AG09319 (cell line): ENCODE measurements around the gene DHRS3.
A peak's percentile ranks its signal among the peaks of the same experiment; 100 is the strongest.

Experiments used
- DNase-seq: peaks from one replicate; pipeline ENCODE4 v3.0.0-alpha.2; 2010; ENCODE audit warnings: low read depth; ENCODE audit errors: extremely low read depth
- CTCF ChIP-seq: IDR thresholded peaks from 2 replicates; pipeline ENCODE4 v1.5.1; 2011; ENCODE audit warnings: low read depth, mild to moderate bottlenecking, inconsistent platforms, low read length, moderate library complexity

DHRS3 gene

GRCh38 chr1:12620488-12620865 lies 2.5 kb upstream of the DHRS3 start:
- TF ChIP-seq CTCF = no peak
- no peak for DNase-seq

GRCh38 chr1:12619792-12620487 lies 1.9 kb upstream of the DHRS3 start:
- peak; percentile 74 for DNase-seq
- TF ChIP-seq CTCF = peak; percentile 97

GRCh38 chr1:12618965-12619791 lies 1.2 kb upstream of the DHRS3 start:
- TF ChIP-seq CTCF = no peak
- DNase-seq = peak; percentile 68

- TF ChIP-seq CTCF = no peak
- no peak for DNase-seq
Observed at GRCh38 chr1:12618661-12618964, 603 bp upstream of the DHRS3 start.

GRCh38 chr1:12617511-12617900 lies 504 bp downstream of the DHRS3 start:
- no peak for TF ChIP-seq CTCF
- DNase-seq = no peak

GRCh38 chr1:12616709-12617373 lies 1.2 kb downstream of the DHRS3 start:
- TF ChIP-seq CTCF = no peak
- no peak for DNase-seq
